Parathyroid adenoma (tissue), 2 donors: Measurements from ENCODE around the gene KMT5C.
A peak's percentile ranks its signal among the peaks of the same experiment; 100 is the strongest.

Experiments
- H2AFZ ChIP-seq: fragments of 300-600 bp; sonication (generic); one replicate; pipeline ENCODE4 v1.7.0; 2017; ENCODE audit warnings: antibody characterized with exemption, mild to moderate bottlenecking
- H3K27ac ChIP-seq: fragments of 300-600 bp; sonication (generic); one replicate; pipeline ENCODE4 v1.7.0; 2017
- H3K27me3 ChIP-seq: fragments of 300-600 bp; sonication (generic); one replicate; pipeline ENCODE4 v1.7.0; 2017; ENCODE audit warnings: low read length; ENCODE audit not compliant: control insufficient read depth, insufficient read depth
- H3K36me3 ChIP-seq: fragments of 300-600 bp; sonication (generic); one replicate; pipeline ENCODE4 v1.7.0; 2017; ENCODE audit warnings: low read length; ENCODE audit not compliant: control insufficient read depth, insufficient read depth
- H3K4me1 ChIP-seq: fragments of 300-600 bp; sonication (generic); one replicate; pipeline ENCODE4 v1.7.0; 2017; ENCODE audit warnings: control low read depth
- H3K4me2 ChIP-seq: fragments of 300-600 bp; sonication (generic); one replicate; pipeline ENCODE4 v1.7.0; 2017; ENCODE audit warnings: low read length
- H3K4me3 ChIP-seq: fragments of 300-600 bp; sonication (generic); one replicate; pipeline ENCODE4 v1.7.0; 2017; ENCODE audit warnings: low read depth, low read length
- H3K79me2 ChIP-seq: fragments of 300-600 bp; sonication (generic); one replicate; pipeline ENCODE4 v1.7.0; 2017; ENCODE audit warnings: control low read depth
- H3K9ac ChIP-seq: fragments of 300-600 bp; sonication (generic); one replicate; pipeline ENCODE4 v1.7.0; 2017; ENCODE audit warnings: mild to moderate bottlenecking
- H3K9me3 ChIP-seq: fragments of 300-600 bp; sonication (generic); one replicate; pipeline ENCODE4 v1.7.0; 2017; ENCODE audit warnings: low read length; ENCODE audit not compliant: control insufficient read depth
- CTCF ChIP-seq: fragments of 300-600 bp; sonication (generic); IDR thresholded peaks from one replicate; pipeline ENCODE4 v1.7.0; 2017; ENCODE audit warnings: antibody characterized with exemption, mild to moderate bottlenecking
- donor health status: primary hyperparathyroidism.

The KMT5C gene

GRCh38 chr19:55365245-55365644 is 25.6 kb downstream of the KMT5C start:
- Histone ChIP-seq H3K27me3 (peaks cover 4% of the 10 kb centered on the region), H2AFZ (no peak overlapping the region), H3K4me3 (no peak overlapping the region), H3K9ac (no peak overlapping the region), H3K36me3 (no peaks in the 10 kb centered on the region), H3K27ac (no peak overlapping the region), H3K79me2 (no peaks in the 10 kb centered on the region), H3K4me1 (no peaks in the 10 kb centered on the region), H3K4me2 (no peak overlapping the region), H3K9me3 (no peaks in the 10 kb centered on the region)
- no peak for TF ChIP-seq CTCF

- Histone ChIP-seq H3K9me3 (no peaks in the 10 kb centered on the region), H3K27ac (no peak overlapping the region), H2AFZ (no peak overlapping the region), H3K36me3 (no peaks in the 10 kb centered on the region), H3K27me3 (peaks cover 9% of the 10 kb centered on the region), H3K4me3 (no peak overlapping the region), H3K4me1 (no peaks in the 10 kb centered on the region), H3K9ac (no peak overlapping the region), H3K79me2 (no peaks in the 10 kb centered on the region), H3K4me2 (no peak overlapping the region)
- TF ChIP-seq CTCF = no peak
Measured at GRCh38 chr19:55365964-55366363, 26.3 kb downstream of the KMT5C start.

GRCh38 chr19:55366790-55367189 is 27.1 kb downstream of the KMT5C start:
- H3K27me3 ChIP-seq = peaks cover 10% of the 10 kb centered on the region
- H3K27ac ChIP-seq = no peak overlapping the region
- H3K4me2 ChIP-seq = no peak overlapping the region

GRCh38 chr19:55368106-55368505 is 28.4 kb downstream of the KMT5C start:
- Histone ChIP-seq H3K4me2 (no peak overlapping the region), H3K27me3 (peaks cover 10% of the 10 kb centered on the region), H3K9ac (no peak overlapping the region), H2AFZ (no peak overlapping the region), H3K9me3 (no peaks in the 10 kb centered on the region), H3K79me2 (no peaks in the 10 kb centered on the region), H3K4me3 (no peak overlapping the region), H3K27ac (no peak overlapping the region), H3K36me3 (no peaks in the 10 kb centered on the region), H3K4me1 (no peaks in the 10 kb centered on the region)
- no peak for TF ChIP-seq CTCF

More at GRCh38 chr19:55366790-55367189, 27.1 kb downstream of the KMT5C start:
- Histone ChIP-seq H3K36me3 (no peaks in the 10 kb centered on the region), H3K9ac (no peak overlapping the region), H3K79me2 (no peaks in the 10 kb centered on the region), H3K4me3 (no peak overlapping the region), H2AFZ (no peak overlapping the region), H3K9me3 (no peaks in the 10 kb centered on the region), H3K4me1 (no peaks in the 10 kb centered on the region)
- TF ChIP-seq CTCF = no peak

GRCh38 chr19:55368701-55369563 is 29.3 kb downstream of the KMT5C start:
- Histone ChIP-seq H2AFZ (peak overlapping the region; percentile 50), H3K4me2 (no peak overlapping the region), H3K27me3 (peaks cover 10% of the 10 kb centered on the region), H3K79me2 (no peaks in the 10 kb centered on the region), H3K4me1 (no peaks in the 10 kb centered on the region), H3K9ac (no peak overlapping the region), H3K4me3 (no peak overlapping the region), H3K36me3 (no peaks in the 10 kb centered on the region), H3K9me3 (no peaks in the 10 kb centered on the region), H3K27ac (no peak overlapping the region)
- no peak for TF ChIP-seq CTCF
